KOPT-K1 (cell line): ENCODE data around the gene KL.

Experiments used
- H3K27ac ChIP-seq: fragments of 200-600 bp; sonication (generic); 2 replicates; pipeline ENCODE4 v1.5.1; 2016; ENCODE audit warnings: antibody characterized with exemption, mild to moderate bottlenecking, low read depth, low read length; ENCODE audit not compliant: poor library complexity, severe bottlenecking
- H3K36me3 ChIP-seq: fragments of 200-600 bp; sonication (generic); 2 replicates; pipeline ENCODE4 v1.5.1; 2017; ENCODE audit warnings: antibody characterized with exemption, mild to moderate bottlenecking, low read length, moderate library complexity; ENCODE audit not compliant: insufficient read depth
- H3K9me3 ChIP-seq: fragments of 200-600 bp; sonication (generic); 2 replicates; pipeline ENCODE4 v1.5.1; 2017; ENCODE audit warnings: antibody characterized with exemption, low read length, mild to moderate bottlenecking; ENCODE audit not compliant: insufficient read depth, poor library complexity, severe bottlenecking

KL gene

DNA sequence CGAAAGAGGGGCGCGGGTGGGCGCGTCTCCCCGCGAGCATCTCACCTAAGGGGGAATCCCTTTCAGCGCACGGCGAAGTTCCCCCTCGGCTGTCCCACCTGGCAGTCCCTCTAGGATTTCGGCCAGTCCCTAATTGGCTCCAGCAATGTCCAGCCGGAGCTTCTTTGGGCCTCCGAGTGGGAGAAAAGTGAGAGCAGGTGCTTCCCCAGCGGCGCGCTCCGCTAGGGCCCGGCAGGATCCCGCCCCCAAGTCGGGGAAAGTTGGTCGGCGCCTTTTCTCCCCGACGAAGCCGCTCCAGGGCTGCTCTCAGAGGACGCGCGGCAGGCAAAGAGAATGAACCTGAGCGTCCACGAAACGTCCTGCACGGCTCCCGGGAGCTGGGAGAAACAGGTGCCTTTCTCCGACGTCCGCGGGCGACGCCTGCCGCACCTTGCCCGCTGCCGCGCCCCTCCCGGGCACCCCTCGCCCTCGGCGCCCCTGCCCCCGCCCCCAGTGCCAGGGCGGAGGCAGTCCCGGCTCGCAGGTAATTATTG is 366 bp upstream of the KL start:
- Histone ChIP-seq H3K27ac (no peak overlapping the region), H3K9me3 (no peaks in the 10 kb centered on the region), H3K36me3 (no peaks in the 10 kb centered on the region)

DNA sequence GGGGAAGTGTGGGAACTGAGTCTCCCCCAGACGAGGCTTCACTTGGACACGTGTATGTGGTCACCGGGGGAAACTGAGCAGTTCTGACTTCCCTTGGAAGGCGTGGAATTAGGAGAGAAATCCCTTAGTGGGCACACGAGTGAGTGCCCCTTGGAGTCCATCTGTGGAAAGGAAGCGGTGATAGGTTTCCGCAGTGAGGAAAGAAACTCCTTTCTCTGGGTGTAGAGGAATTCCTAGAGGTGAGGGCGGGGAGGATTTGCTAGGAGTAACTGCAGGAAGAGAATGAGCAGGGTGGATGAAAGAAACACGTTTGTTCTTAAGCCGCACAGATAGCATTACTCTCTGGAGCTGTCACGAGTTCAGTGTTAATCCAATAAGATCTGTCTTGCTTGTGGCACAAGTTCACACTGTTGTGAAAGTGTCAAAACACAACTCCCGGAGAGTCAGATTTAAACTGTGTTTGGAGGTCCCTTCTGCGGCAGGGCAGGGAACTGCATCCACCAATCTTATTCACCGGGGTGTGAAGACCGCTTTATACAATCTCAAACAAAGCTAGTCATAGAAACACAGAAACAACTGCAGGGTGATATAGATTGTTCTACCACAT is 1.2 kb downstream of the KL start:
- H3K36me3 ChIP-seq: no peaks in the 10 kb centered on the region
- no peak overlapping the region for H3K27ac ChIP-seq
- no peaks in the 10 kb centered on the region for H3K9me3 ChIP-seq

DNA sequence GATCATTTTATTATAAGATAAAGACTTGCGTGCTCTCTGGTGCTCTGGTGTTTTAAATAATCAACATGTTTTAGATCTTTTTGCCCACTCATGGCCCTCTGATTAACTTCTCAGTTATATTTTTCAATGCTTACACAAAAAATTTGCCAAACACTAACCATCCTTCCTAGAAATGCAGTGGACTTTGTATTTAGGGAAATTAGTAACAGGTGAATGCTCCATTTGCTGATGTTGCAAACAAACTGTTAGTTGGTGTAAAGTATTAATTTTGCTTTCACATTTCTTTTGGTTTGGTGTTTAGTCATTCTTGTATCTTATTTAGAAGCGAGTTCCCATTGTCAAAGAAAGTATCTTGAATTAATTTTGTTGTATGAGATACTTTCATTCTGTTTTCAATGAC is 2.7 kb downstream of the KL start:
- Histone ChIP-seq H3K36me3 (no peaks in the 10 kb centered on the region), H3K9me3 (no peaks in the 10 kb centered on the region)

DNA sequence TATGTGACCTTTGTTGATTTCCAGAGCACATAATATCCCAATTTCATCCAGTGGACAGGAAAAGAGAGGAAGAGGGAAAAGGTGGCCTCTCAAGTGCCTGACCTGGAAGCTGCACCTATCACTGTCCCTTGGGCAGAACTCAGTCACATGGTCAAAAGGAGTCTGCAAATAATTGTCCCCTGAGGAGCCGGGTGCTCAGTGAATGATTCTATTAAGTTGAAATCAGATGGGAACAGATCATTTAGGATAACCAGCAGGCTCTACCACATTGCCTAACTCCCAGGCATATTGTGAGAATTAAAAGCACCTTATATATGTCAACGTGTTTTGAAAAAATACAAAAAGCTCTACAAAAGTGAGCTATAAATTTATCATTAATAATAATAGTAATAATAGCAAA is 6.8 kb downstream of the KL start:
- Histone ChIP-seq H3K36me3 (no peaks in the 10 kb centered on the region), H3K9me3 (no peaks in the 10 kb centered on the region), H3K27ac (no peak overlapping the region)

More for the DNA sequence above, 2.7 kb downstream of the KL start:
- H3K27ac ChIP-seq: no peak overlapping the region

DNA sequence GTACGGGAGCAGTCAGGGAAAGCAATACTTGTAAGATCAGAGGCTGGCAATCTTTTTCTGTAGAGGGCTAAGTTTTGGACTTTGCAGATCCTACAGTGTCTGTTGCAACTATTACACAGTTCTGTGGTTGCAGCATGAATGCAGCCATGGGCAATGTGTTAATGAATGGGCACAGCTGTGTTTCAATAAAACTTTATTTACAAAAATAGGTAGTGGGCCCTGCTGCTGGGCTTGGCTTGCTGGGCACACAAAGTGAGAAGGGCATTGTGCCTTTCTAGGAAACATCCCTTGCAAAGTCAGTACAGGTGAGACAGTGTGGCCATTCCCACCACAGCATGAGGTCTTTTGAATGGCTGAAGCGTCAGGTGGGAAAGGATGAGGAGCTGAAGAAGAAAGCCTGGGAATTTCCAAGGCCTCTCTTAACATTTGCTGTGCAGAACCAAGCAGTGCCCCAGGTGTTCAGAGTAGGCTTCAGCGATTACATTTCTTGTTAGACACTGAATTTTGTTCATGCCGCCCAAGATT is 9.1 kb downstream of the KL start:
- H3K9me3 ChIP-seq: no peaks in the 10 kb centered on the region

DNA sequence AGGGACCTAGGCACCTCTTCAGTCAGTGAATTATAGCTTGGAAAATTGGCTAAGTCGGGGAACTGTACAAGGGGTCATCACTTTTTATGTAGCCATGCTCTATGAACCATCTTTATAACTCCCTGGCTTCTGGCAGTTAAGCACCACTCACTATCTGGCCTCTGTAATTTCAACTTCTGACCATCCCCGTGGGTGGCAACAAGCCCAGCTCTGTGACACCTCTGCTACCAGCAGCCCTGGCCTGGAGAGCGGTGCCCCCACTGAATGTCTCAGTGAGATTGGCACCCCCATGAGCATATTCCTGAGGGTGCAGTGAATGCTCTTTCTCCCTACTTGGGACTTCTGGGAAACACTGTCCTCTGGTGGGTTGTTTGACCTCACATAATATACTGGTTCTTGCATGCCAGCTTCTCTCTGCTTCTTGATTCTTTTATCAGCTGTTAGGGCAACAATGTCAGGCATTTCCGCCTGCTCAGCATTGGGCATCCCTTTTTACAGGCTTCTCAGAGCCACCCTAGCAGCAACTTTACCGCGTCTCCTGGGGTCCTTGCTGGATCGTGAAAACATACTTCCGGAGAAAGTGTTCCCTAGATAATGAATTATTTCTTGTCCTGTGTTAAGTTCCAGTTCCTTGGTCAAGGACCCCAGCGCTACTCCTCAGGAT is 10.4 kb downstream of the KL start:
- H3K36me3 ChIP-seq: no peaks in the 10 kb centered on the region
- H3K27ac ChIP-seq: no peak overlapping the region

More for the DNA sequence above, 9.1 kb downstream of the KL start:
- no peak overlapping the region for H3K27ac ChIP-seq
- no peaks in the 10 kb centered on the region for H3K36me3 ChIP-seq

DNA sequence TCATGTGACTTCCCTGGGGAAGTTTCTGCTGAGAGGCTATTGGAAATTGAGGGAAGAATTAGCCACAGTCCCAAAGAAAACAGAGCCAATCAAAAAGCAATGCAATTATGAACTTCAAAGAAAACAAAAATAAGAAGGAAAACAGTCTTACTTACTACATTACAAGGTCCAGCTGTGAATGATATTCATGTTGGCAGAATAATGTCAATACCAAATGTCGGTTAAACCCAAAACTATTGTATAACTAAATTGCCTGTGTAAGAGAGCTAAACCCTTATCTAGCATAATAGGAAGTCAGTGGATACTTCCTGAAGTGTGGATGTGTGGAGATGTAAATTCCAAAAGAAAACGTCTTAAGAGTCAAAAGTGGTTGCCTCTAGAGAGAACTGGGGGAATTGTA is 12.4 kb downstream of the KL start:
- H3K36me3 ChIP-seq: no peaks in the 10 kb centered on the region
- no peak overlapping the region for H3K27ac ChIP-seq
- H3K9me3 ChIP-seq: no peaks in the 10 kb centered on the region

More for the DNA sequence above, 10.4 kb downstream of the KL start:
- no peaks in the 10 kb centered on the region for H3K9me3 ChIP-seq

DNA sequence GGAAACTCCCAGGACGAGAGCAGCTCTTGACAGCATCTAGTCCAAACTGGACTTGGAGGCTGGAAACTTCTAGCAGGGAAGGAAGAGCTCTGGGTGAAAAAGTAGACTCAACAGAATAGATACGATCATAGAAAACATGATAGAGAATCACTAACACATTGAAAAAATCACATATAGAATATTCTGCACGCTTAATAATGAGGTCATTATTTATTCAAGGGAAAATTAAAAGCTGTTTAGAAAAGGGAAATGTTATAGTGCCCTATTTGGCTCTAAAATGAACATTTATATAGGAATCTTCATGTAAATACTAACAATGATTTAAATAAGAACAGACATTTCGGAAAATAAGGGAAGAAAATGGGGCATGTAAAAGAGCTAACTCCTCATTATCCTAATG is 15.1 kb downstream of the KL start:
- Histone ChIP-seq H3K27ac (no peak overlapping the region), H3K9me3 (no peaks in the 10 kb centered on the region), H3K36me3 (no peaks in the 10 kb centered on the region)

DNA sequence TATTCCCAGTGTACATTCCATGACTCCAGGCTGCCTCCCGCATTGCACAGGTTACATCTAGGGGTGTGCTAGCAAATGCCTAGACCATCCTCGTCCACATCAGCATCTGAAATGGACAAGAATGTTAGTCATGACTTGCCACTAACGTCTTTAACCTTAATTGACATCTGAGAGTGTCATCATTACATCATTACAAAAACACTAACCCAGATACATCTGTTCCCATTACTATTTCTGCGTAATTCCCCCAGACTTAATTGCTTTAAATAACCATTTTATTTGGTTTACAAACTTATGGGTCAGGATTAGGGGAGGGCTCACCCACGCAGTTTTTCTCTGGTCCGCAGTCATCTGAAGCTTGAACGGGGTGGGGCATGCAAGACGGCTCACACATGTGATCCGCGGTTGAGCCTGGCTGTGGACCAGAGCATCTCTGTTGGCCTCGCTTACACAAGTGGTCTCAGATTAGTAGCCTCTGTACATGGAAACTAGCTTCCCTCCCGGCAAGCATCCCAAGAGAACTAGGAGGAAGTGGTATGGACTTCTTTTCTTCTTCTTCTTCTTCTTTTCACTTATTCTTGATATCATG is 15.9 kb downstream of the KL start:
- H3K36me3 ChIP-seq: no peaks in the 10 kb centered on the region
- no peaks in the 10 kb centered on the region for H3K9me3 ChIP-seq
- no peak overlapping the region for H3K27ac ChIP-seq

DNA sequence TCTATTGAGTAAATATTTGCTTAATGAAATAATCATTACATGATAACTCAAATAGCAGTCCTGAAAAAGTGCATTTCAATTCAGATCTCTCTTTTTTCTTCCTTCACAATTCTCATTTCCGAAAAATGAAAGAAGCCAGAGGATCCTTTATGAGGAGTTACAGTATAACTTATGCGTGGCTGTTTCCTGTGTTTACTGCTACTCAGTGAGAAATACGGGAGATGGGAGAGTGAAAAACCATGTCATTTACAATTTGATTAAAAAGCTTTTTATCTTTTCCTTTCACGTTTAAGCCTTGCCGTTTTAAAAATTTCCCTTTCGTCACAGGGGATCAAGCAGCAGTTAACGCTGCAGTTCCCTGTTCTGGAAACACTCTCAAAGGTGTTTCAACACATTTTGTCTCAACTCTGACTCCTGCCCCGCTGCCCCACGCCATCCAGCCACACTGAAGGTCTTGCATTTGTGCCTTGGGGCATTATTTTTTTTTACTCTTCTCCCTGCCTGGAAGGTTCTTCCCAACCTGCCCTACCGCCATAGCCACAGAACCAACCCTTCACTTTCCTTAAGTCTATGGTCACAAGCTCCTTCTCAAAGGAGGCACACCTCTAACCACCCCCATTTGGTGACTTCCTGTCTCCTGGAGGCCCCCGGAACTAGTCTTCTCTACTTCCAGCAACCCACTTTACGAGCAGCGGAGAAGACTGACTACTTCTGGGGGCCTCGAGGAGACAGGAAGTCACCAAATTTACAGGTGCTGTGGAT is 17.0 kb downstream of the KL start:
- H3K36me3 ChIP-seq: no peaks in the 10 kb centered on the region
- H3K27ac ChIP-seq: no peak overlapping the region
- H3K9me3 ChIP-seq: no peaks in the 10 kb centered on the region

DNA sequence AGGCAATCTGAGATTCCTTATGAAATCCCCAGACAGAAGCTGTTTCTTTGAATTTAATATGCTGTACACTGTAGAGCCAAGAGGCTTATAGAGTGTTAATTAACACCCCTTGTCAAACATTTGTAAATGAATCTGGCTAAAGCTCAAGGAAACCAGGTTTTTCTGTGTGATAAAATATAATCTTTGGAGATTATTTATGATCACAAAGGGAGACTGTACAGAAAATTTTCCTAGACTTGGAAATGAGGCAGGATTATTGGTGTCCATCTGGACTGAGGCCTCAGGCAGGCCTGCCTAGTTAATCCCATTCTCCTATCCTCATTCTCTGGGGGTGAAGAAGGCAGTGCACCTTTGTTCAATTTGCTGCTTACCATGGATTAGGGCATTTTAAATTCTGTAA is 17.8 kb downstream of the KL start:
- no peak overlapping the region for H3K27ac ChIP-seq
- no peaks in the 10 kb centered on the region for H3K9me3 ChIP-seq
- H3K36me3 ChIP-seq: no peaks in the 10 kb centered on the region

DNA sequence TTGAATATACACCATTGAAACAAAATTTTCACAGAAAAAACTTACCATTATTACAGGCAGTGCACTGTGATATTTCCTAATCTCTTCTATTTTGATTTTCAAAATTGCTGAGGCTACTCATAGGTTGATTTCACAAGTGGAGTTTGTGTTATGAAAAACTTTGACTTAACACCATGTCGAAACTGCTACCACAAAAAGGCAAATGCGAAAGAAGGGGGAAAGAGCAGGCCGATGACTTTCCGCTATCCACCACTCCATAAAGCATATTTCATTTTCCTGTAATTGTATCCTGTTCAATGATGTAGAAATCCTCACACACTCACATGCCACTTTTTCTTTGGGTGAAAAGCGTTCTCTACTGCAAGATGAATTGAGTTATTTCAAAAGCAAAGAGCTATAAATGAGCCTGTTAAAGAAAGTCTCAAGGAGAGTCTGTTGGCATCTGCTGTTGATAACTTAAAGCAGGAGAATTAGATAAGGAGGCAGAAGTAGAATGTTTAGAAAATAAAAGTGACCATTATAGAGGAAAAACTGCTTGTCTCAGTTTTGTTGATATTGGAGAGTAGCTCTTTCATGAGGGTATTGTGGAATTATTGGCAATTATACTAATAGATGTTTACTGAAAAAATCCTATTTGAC is 18.8 kb downstream of the KL start:
- Histone ChIP-seq H3K9me3 (no peaks in the 10 kb centered on the region), H3K27ac (no peak overlapping the region), H3K36me3 (no peaks in the 10 kb centered on the region)

DNA sequence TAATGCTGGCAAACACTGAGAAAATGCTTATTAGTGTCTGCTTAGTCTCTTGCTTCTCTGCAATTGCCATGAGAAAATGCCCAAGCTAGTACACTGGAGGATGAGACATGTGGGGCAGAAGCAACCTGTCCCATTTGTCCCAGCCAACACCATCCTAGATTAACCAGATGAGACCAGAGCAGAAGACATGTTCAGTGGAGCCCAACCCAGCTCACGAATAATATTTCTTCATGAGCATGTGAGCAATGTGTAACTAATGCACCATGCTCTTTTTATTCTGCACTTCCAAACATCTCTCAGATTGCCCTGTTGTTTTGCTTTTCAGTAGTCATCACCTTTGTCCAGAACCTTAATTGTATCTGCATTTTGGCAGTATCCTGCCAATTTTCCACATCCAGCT is 21.4 kb downstream of the KL start:
- Histone ChIP-seq H3K9me3 (no peaks in the 10 kb centered on the region), H3K27ac (no peak overlapping the region), H3K36me3 (no peaks in the 10 kb centered on the region)

DNA sequence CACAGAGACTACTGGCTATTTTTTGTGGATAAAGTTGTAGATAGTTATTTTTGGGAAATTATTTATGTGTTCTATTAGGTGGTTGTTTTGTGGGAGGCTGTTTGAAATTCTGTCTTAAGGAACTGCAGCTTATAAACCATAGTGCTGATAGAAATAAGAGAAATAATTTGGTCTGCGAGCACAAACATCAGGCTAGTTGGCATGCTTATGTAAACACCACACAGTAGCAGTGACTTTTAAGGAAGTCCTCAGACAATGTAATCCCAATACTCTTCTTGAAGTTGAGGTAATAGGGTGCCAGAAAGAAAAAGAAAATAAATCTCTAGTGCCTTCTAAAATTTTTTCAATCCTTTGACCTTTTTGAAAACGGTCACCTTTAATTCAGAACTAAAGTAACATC is 23.9 kb downstream of the KL start:
- Histone ChIP-seq H3K27ac (no peak overlapping the region), H3K36me3 (no peaks in the 10 kb centered on the region)

More for the DNA sequence above, 23.9 kb downstream of the KL start:
- no peaks in the 10 kb centered on the region for H3K9me3 ChIP-seq
